ENCODE data around the gene TNRC6C. TPM values are rescaled to one million over a fixed set of nuclear protein-coding genes. Genes with fewer than 3 reads are reported as not detected.

The TNRC6C gene
- total and polyA plus RNA-seq, 2 experiments from 2014 or later = 10.1 to 16.6 TPM

DNA sequence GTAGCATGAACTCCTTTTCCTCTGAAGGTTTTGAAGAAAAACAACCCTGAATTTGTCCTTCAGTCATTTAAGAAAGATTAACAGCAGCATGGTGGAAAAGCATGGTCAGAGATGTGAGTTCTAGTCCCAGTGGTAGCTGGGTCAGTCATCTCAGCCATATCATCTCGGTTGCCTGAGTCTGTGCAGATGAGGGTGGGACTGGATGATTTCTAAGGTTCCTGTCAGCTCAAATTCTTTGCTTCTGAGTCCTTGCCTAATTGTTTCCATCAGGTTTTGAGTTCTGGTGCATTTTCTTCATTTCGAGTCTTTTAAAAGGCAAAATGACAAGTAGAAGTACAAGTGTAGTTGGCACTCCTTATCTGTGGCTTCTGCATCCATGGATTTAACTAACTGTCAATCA, 63.9 kb downstream of the TNRC6C start:
- ATAC-seq = no peak
- DNase-seq (ENCODE audit: low spot score) = no peak
- peaks cover 6% of the 10 kb centered on the region; the same call in 1 of the 2 replicates for H3K4me1 ChIP-seq (ENCODE audit: insufficient read depth)
- H3K27ac Mint-ChIP-seq = no peak overlapping the region
- H3K27ac ChIP-seq (ENCODE audit: low read depth) = no peak overlapping the region
- TF ChIP-seq EZH2phosphoT487 (IDR thresholded peaks at IDR 0.05; ENCODE audit: unreplicated experiment) (no peak), ZNF114 (CRISPR knock-in tag; IDR thresholded peaks at IDR 0.05) (no peak), REST (IDR thresholded peaks at IDR 0.05; ENCODE audit: unreplicated experiment) (no peak), CREB1 (CRISPR knock-in tag; IDR thresholded peaks at IDR 0.05; ENCODE audit: low read depth) (no peak), EZH2 (IDR thresholded peaks at IDR 0.05; ENCODE audit: low read depth, unreplicated experiment) (no peak), NANOG (IDR thresholded peaks at IDR 0.05; ENCODE audit: borderline replicate concordance) (no peak), POLR2AphosphoS5 (IDR thresholded peaks at IDR 0.05; ENCODE audit: low read depth) (no peak), STAT1 (IDR thresholded peaks at IDR 0.05; ENCODE audit: unreplicated experiment) (no peak), JUNB (IDR thresholded peaks at IDR 0.05; ENCODE audit: unreplicated experiment) (no peak), ZNF331 (CRISPR knock-in tag; IDR thresholded peaks at IDR 0.05; ENCODE audit: low read depth) (no peak)
- TF ChIP-seq, protein P1, sequence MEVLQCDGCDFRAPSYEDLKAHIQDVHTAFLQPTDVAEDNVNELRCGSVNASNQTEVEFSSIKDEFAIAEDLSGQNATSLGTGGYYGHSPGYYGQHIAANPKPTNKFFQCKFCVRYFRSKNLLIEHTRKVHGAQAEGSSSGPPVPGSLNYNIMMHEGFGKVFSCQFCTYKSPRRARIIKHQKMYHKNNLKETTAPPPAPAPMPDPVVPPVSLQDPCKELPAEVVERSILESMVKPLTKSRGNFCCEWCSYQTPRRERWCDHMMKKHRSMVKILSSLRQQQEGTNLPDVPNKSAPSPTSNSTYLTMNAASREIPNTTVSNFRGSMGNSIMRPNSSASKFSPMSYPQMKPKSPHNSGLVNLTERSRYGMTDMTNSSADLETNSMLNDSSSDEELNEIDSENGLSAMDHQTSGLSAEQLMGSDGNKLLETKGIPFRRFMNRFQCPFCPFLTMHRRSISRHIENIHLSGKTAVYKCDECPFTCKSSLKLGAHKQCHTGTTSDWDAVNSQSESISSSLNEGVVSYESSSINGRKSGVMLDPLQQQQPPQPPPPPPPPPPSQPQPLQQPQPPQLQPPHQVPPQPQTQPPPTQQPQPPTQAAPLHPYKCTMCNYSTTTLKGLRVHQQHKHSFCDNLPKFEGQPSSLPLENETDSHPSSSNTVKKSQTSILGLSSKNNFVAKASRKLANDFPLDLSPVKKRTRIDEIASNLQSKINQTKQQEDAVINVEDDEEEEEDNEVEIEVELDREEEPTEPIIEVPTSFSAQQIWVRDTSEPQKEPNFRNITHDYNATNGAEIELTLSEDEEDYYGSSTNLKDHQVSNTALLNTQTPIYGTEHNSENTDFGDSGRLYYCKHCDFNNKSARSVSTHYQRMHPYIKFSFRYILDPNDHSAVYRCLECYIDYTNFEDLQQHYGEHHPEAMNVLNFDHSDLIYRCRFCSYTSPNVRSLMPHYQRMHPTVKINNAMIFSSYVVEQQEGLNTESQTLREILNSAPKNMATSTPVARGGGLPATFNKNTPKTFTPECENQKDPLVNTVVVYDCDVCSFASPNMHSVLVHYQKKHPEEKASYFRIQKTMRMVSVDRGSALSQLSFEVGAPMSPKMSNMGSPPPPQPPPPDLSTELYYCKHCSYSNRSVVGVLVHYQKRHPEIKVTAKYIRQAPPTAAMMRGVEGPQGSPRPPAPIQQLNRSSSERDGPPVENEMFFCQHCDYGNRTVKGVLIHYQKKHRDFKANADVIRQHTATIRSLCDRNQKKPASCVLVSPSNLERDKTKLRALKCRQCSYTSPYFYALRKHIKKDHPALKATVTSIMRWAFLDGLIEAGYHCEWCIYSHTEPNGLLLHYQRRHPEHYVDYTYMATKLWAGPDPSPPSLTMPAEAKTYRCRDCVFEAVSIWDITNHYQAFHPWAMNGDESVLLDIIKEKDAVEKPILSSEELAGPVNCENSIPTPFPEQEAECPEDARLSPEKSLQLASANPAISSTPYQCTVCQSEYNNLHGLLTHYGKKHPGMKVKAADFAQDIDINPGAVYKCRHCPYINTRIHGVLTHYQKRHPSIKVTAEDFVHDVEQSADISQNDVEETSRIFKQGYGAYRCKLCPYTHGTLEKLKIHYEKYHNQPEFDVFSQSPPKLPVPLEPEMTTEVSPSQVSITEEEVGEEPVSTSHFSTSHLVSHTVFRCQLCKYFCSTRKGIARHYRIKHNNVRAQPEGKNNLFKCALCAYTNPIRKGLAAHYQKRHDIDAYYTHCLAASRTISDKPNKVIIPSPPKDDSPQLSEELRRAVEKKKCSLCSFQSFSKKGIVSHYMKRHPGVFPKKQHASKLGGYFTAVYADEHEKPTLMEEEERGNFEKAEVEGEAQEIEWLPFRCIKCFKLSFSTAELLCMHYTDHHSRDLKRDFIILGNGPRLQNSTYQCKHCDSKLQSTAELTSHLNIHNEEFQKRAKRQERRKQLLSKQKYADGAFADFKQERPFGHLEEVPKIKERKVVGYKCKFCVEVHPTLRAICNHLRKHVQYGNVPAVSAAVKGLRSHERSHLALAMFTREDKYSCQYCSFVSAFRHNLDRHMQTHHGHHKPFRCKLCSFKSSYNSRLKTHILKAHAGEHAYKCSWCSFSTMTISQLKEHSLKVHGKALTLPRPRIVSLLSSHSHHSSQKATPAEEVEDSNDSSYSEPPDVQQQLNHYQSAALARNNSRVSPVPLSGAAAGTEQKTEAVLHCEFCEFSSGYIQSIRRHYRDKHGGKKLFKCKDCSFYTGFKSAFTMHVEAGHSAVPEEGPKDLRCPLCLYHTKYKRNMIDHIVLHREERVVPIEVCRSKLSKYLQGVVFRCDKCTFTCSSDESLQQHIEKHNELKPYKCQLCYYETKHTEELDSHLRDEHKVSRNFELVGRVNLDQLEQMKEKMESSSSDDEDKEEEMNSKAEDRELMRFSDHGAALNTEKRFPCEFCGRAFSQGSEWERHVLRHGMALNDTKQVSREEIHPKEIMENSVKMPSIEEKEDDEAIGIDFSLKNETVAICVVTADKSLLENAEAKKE (CRISPR knock-in tag; IDR thresholded peaks at IDR 0.05) = no peak
- TF ChIP-seq, protein P2, sequence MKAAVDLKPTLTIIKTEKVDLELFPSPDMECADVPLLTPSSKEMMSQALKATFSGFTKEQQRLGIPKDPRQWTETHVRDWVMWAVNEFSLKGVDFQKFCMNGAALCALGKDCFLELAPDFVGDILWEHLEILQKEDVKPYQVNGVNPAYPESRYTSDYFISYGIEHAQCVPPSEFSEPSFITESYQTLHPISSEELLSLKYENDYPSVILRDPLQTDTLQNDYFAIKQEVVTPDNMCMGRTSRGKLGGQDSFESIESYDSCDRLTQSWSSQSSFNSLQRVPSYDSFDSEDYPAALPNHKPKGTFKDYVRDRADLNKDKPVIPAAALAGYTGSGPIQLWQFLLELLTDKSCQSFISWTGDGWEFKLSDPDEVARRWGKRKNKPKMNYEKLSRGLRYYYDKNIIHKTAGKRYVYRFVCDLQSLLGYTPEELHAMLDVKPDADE (IDR thresholded peaks at IDR 0.05) = no peak
- TF ChIP-seq, protein P3, sequence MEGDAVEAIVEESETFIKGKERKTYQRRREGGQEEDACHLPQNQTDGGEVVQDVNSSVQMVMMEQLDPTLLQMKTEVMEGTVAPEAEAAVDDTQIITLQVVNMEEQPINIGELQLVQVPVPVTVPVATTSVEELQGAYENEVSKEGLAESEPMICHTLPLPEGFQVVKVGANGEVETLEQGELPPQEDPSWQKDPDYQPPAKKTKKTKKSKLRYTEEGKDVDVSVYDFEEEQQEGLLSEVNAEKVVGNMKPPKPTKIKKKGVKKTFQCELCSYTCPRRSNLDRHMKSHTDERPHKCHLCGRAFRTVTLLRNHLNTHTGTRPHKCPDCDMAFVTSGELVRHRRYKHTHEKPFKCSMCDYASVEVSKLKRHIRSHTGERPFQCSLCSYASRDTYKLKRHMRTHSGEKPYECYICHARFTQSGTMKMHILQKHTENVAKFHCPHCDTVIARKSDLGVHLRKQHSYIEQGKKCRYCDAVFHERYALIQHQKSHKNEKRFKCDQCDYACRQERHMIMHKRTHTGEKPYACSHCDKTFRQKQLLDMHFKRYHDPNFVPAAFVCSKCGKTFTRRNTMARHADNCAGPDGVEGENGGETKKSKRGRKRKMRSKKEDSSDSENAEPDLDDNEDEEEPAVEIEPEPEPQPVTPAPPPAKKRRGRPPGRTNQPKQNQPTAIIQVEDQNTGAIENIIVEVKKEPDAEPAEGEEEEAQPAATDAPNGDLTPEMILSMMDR (conservative IDR thresholded peaks at IDR 0.05; ENCODE audit: low read depth in 2 of 2) = no peak
- peaks cover 15% of the 10 kb centered on the region; the same call in 2 of the 3 replicates for H3K4me1 Mint-ChIP-seq
- H3K36me3 Mint-ChIP-seq (ENCODE audit: low read depth) = no peaks in the 10 kb centered on the region; the same call in 2 of the 3 replicates
- H3K27me3 Mint-ChIP-seq (ENCODE audit: insufficient read depth, low read depth, poor library complexity) = no peaks in the 10 kb centered on the region
- H3K36me3 ChIP-seq (ENCODE audit: insufficient read depth) = no peaks in the 10 kb centered on the region
- H3K9me3 Mint-ChIP-seq = no peaks in the 10 kb centered on the region
- H3K4me3 ChIP-seq = no peak overlapping the region
- H3K4me3 Mint-ChIP-seq = no peak overlapping the region
- no peaks in the 10 kb centered on the region for H3K27me3 ChIP-seq (ENCODE audit: insufficient read depth)
- no peaks in the 10 kb centered on the region for H3K9me2 ChIP-seq (ENCODE audit: insufficient read depth)
- no peaks in the 10 kb centered on the region; the same call in 1 of the 2 replicates for H4K20me1 ChIP-seq (replicated peaks; ENCODE audit: insufficient read depth)
- no peak overlapping the region for H2AFZ ChIP-seq
- H3F3A ChIP-seq (replicated peaks; ENCODE audit: low read depth) = no peaks in the 10 kb centered on the region
- no peaks in the 10 kb centered on the region for H3K79me2 ChIP-seq (replicated peaks; ENCODE audit: insufficient read depth)
- no peak overlapping the region for H3K4me2 ChIP-seq

Data from GM23338 (cell line).